GM12865 (cell line): ENCODE data around the gene ACAA1.

Experiments
- DNase-seq: peaks from one replicate; pipeline ENCODE4 v3.0.0; 2010; ENCODE audit warnings: low read depth
- H3K4me3 ChIP-seq: 2 replicates; pipeline ENCODE4 v1.5.1; 2011; ENCODE audit warnings: mild to moderate bottlenecking, low read depth, low read length, control low read depth
- CTCF ChIP-seq: IDR thresholded peaks from 2 replicates; pipeline ENCODE4 v1.5.1; 2011; ENCODE audit warnings: low read length, control low read depth, low read depth, inconsistent platforms; ENCODE audit not compliant: insufficient read depth; ENCODE audit errors: missing control alignments

Gene ACAA1

DNA sequence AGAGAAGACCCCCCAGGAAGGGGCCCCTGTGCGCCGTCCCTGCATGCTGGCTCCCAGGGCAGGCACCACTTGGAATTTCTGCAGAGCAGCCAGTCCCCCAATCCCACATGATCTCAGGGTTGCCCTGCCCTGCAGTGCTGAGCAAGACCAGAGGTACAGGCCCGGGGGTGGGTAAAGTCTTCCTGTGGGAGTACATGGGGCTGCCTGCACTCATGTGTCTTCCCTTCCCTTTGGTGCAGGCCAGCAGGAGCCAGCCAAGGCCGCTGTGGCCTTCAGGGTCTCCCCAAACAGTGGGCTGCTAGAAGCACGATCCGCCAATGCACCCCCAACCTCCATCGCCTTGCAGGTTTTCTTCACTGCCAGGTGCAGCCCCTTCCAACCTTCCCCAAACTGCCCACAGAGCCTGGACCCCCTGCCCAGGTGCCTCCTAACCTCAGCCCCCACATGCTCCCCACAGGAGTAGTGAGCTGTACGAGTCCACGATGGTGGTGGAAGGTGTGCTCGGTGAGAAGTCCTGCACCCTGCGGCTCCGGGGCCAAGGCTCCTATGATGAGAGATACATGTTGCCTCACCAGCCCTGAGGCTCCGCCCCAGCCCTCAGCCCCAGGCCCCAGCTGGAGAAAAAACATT is 15.0 kb downstream of the ACAA1 start:
- TF ChIP-seq CTCF = no peak
- DNase-seq = no peak
- H3K4me3 ChIP-seq = no peak overlapping the region

- H3K4me3 ChIP-seq = no peak overlapping the region
- no peak for TF ChIP-seq CTCF
- no peak for DNase-seq
Measured at GRCh38 chr3:38121451-38121831, 15.5 kb downstream of the ACAA1 start.

GRCh38 chr3:38120693-38121450 is 16.1 kb downstream of the ACAA1 start:
- no peak overlapping the region for H3K4me3 ChIP-seq
- DNase-seq = no peak
- no peak for TF ChIP-seq CTCF

GRCh38 chr3:38119821-38120692 is 16.9 kb downstream of the ACAA1 start:
- DNase-seq = no peak
- TF ChIP-seq CTCF = no peak
- no peak overlapping the region for H3K4me3 ChIP-seq

GRCh38 chr3:38119248-38119544 is 17.7 kb downstream of the ACAA1 start:
- no peak for DNase-seq
- no peak overlapping the region for H3K4me3 ChIP-seq
- no peak for TF ChIP-seq CTCF

DNA sequence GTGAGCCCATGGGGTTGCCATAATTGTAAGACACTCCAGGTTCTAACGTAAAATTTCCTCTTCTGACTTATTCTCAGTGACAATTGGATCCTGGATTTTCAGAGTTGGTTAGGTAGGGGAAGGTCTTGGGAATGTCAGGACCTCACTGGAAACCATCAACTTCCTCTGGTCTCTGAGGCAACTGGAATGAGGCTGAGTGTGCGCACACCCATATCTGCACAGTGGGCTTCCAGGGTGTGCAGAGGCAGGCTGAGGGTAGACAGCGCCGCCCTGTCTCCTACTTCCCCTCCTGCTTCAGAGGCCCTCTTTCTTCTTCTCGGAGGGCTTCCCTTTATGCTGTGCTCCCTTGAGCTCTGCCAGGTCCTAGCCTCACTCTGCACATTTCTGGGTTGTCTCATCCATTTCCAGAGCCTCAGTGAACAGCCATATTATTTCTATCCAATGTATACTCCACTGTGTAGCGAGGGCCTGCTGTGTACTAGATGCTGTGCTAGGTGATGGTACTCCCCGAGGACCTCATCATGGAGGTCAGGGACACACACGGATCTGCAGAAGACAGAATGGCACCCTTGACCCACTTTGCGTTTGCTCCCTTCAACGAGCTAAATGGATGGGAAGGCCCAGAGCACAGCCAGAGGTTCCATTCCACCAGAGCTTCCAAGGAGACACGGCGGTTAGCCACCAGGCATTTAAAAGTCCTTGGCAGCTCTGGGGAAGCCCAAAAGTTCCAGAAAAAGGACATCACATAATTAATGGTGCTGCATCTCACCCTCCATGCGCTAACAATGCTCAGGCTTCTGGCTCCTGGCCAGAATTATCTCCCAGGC is 18.3 kb downstream of the ACAA1 start:
- DNase-seq = no peak
- no peak overlapping the region for H3K4me3 ChIP-seq

More for the DNA sequence above, 18.3 kb downstream of the ACAA1 start:
- no peak for TF ChIP-seq CTCF
